Naive thymus-derived CD4-positive, alpha-beta T cell (primary cell): Measurements from ENCODE around the gene SMYD3. TPM values are rescaled to one million over a fixed set of nuclear protein-coding genes. Genes with fewer than 3 reads are reported as not detected.

Experiments
- ATAC-seq: fragments of 150-1000 bp; cut with Tn5 transposase; 2 replicates; pipeline ENCODE4 v1.10.0; 2021; ENCODE audit warnings: mild to moderate bottlenecking, moderate library complexity
- CTCF ChIA-PET: fragments of 350-600 bp; sonication (Branson Sonifier 250); formaldehyde crosslinking; loops from one replicate; lab custom pipeline; 2021; ENCODE audit warnings: antibody characterized with exemption; lab: Charles Lee
- POLR2A ChIA-PET: fragments of 350-600 bp; sonication (Branson Sonifier 250); formaldehyde crosslinking; loops from one replicate; lab custom pipeline; 2021; ENCODE audit warnings: antibody characterized with exemption, inconsistent platforms; lab: Charles Lee
- DNase-seq, 9 donors: peaks; one replicate each; pipeline versions ENCODE4 v3.0.0 to v3.0.0-alpha.2; 2020 to 2022; ENCODE audit warnings: mixed read lengths in 1 of 9
- H3K27ac ChIP-seq: one replicate; pipeline ENCODE4 v1.7.0; 2013; ENCODE audit warnings: mild to moderate bottlenecking, low read depth, low read length, moderate library complexity
- H3K27me3 ChIP-seq, 2 donors: one replicate each; pipeline ENCODE4 v1.7.0; 2013; ENCODE audit warnings: low read length in 2 of 2, mild to moderate bottlenecking in 2 of 2, moderate library complexity in 2 of 2; ENCODE audit not compliant: control insufficient read depth in 2 of 2, insufficient read depth in 2 of 2
- H3K36me3 ChIP-seq, 3 experiments: 1 replicate in 2 of 3; 2 replicates in 1 of 3; pipeline ENCODE4 v1.7.0; 2013; ENCODE audit warnings: low read length in 3 of 3, mild to moderate bottlenecking in 3 of 3, moderate library complexity in 1 of 3; ENCODE audit not compliant: insufficient read depth in 3 of 3, control insufficient read depth in 2 of 3
- H3K4me1 ChIP-seq, 2 donors: one replicate each; pipeline ENCODE4 v1.7.0; 2013; ENCODE audit warnings: low read length in 2 of 2, mild to moderate bottlenecking in 2 of 2, moderate library complexity in 1 of 2; ENCODE audit not compliant: control insufficient read depth in 2 of 2, insufficient read depth in 2 of 2
- H3K4me3 ChIP-seq: 2 replicates; pipeline ENCODE4 v1.7.0; 2013; ENCODE audit warnings: mild to moderate bottlenecking, low read length
- H3K9me3 ChIP-seq, 3 experiments: 1 replicate in 2 of 3; 2 replicates in 1 of 3; pipeline ENCODE4 v1.7.0; 2013; ENCODE audit warnings: low read length in 3 of 3; ENCODE audit not compliant: control insufficient read depth in 2 of 3
- H3K27ac Mint-ChIP-seq, 9 donors: one replicate each; pipeline ENCODE4 v1.8.0; 2020 to 2022; ENCODE audit warnings: mixed read lengths in 9 of 9, mild to moderate bottlenecking in 8 of 9, moderate library complexity in 5 of 9, inconsistent platforms in 2 of 9
- H3K27me3 Mint-ChIP-seq, 5 donors: one replicate each; pipeline ENCODE4 v1.8.0; 2021 to 2022; ENCODE audit warnings: mixed read lengths in 5 of 5, mild to moderate bottlenecking in 1 of 5
- H3K36me3 Mint-ChIP-seq, 5 donors: one replicate each; pipeline ENCODE4 v1.8.0; 2020 to 2022; ENCODE audit warnings: mixed read lengths in 5 of 5, mild to moderate bottlenecking in 3 of 5, inconsistent platforms in 1 of 5
- H3K4me1 Mint-ChIP-seq, 7 donors: one replicate each; pipeline ENCODE4 v1.8.0; 2020 to 2022; ENCODE audit warnings: mixed read lengths in 7 of 7, mild to moderate bottlenecking in 3 of 7, inconsistent platforms in 1 of 7
- H3K4me3 Mint-ChIP-seq, 10 donors: one replicate each; pipeline ENCODE4 v1.8.0; 2020 to 2022; ENCODE audit warnings: mild to moderate bottlenecking in 10 of 10, mixed read lengths in 10 of 10, moderate library complexity in 6 of 10, inconsistent platforms in 2 of 10
- H3K9me3 Mint-ChIP-seq, 11 donors: one replicate each; pipeline ENCODE4 v1.8.0; 2020 to 2022; ENCODE audit warnings: mixed read lengths in 11 of 11, mild to moderate bottlenecking in 4 of 11, inconsistent platforms in 1 of 11, moderate library complexity in 1 of 11
- intact Hi-C, 2 donors: fragments of 100-400 bp; cut with micrococcal nuclease; formaldehyde crosslinking; loops; one replicate each; pipeline ENCODE4 v1.15.1; 2023
- polyA plus RNA-seq, 2 donors: library from polyadenylated mRNA; unstranded; fragments of 300-500 nt; fragmentation: Illumina TruSeq; gene quantifications; one replicate each; pipeline ENCODE4 v1.2.3, GENCODE V29; 2021
- total RNA-seq, 6 experiments: library from RNA in 5 of 6; stranded (reverse) in 5 of 6; gene quantifications; 1 replicate in 5 of 6; 2 replicates in 1 of 6; pipeline ENCODE4 v1.2.3 and lab custom pipeline; 2021 to 2026

Gene SMYD3
- total and polyA plus RNA-seq, 7 experiments from 2014 or later = 19.5 to 28.6 (median 24.4) TPM

- H3K4me1 Mint-ChIP-seq = peaks cover 0 to 6% (median 2%) of the 10 kb centered on the region in 7 donors
- intact Hi-C loops = no loop called here
- H3K36me3 ChIP-seq = no peaks in the 10 kb centered on the region
- H3K4me3 Mint-ChIP-seq = no peak overlapping the region
- ATAC-seq (no peak), DNase-seq (no peak)
- H3K4me3 ChIP-seq = no peak overlapping the region
- no peaks in the 10 kb centered on the region for H3K27me3 ChIP-seq
- no peaks in the 10 kb centered on the region for H3K27me3 Mint-ChIP-seq
- H3K9me3 Mint-ChIP-seq = peaks cover 0 to 5% (median 0%) of the 10 kb centered on the region in 11 donors
- POLR2A ChIA-PET = no interaction called here
- no peaks in the 10 kb centered on the region for H3K4me1 ChIP-seq
- no peak overlapping the region for H3K27ac ChIP-seq
- no peak overlapping the region for H3K27ac Mint-ChIP-seq
- peaks cover 0 to 30% (median 27%) of the 10 kb centered on the region in 5 donors for H3K36me3 Mint-ChIP-seq
- no peaks in the 10 kb centered on the region for H3K9me3 ChIP-seq
- CTCF ChIA-PET = no interaction called here
Observed at GRCh38 chr1:246278371-246278770, 228.7 kb downstream of the SMYD3 start.

- Histone ChIP-seq H3K36me3 (no peaks in the 10 kb centered on the region), H3K9me3 (no peaks in the 10 kb centered on the region), H3K27me3 (no peaks in the 10 kb centered on the region), H3K4me3 (no peak overlapping the region), H3K4me1 (no peaks in the 10 kb centered on the region), H3K27ac (no peak overlapping the region)
- no peak for DNase-seq
- no peak for ATAC-seq
- ChIA-PET CTCF (no interaction called here), POLR2A (no interaction called here)
- Mint-ChIP-seq H3K4me1 (peaks cover 0 to 6% (median 0%) of the 10 kb centered on the region in 7 donors), H3K9me3 (peaks cover 0 to 8% (median 3%) of the 10 kb centered on the region in 11 donors), H3K27me3 (no peaks in the 10 kb centered on the region), H3K27ac (no peak overlapping the region), H3K4me3 (no peak overlapping the region), H3K36me3 (peaks cover 0 to 43% (median 30%) of the 10 kb centered on the region in 5 donors)
- intact Hi-C loops = no loop called here
Observed at GRCh38 chr1:246275036-246275435, 232.0 kb downstream of the SMYD3 start.

GRCh38 chr1:246274186-246274585, 232.9 kb downstream of the SMYD3 start:
- Histone ChIP-seq H3K36me3 (no peaks in the 10 kb centered on the region), H3K27me3 (no peaks in the 10 kb centered on the region), H3K27ac (no peak overlapping the region), H3K4me3 (no peak overlapping the region), H3K4me1 (no peaks in the 10 kb centered on the region), H3K9me3 (no peaks in the 10 kb centered on the region)
- ChIA-PET CTCF (interaction anchor here (0.6 kb wide), 1 partner anchor 600 kb away, joined by 3 read pairs; no protein-coding TSS in a partner anchor), POLR2A (no interaction called here)
- no peak overlapping the region for H3K4me3 Mint-ChIP-seq
- no peaks in the 10 kb centered on the region for H3K27me3 Mint-ChIP-seq
- DNase-seq = no peak
- peaks cover 0 to 8% (median 3%) of the 10 kb centered on the region in 11 donors for H3K9me3 Mint-ChIP-seq
- intact Hi-C loops = no loop called here
- ATAC-seq = no peak
- no peak overlapping the region for H3K27ac Mint-ChIP-seq
- H3K36me3 Mint-ChIP-seq = peaks cover 0 to 39% (median 25%) of the 10 kb centered on the region in 5 donors
- peaks cover 0 to 6% (median 0%) of the 10 kb centered on the region in 7 donors for H3K4me1 Mint-ChIP-seq

GRCh38 chr1:246271516-246271915, 235.6 kb downstream of the SMYD3 start:
- Histone ChIP-seq H3K27ac (no peak overlapping the region), H3K36me3 (no peaks in the 10 kb centered on the region), H3K27me3 (no peaks in the 10 kb centered on the region), H3K4me1 (no peaks in the 10 kb centered on the region), H3K9me3 (no peaks in the 10 kb centered on the region), H3K4me3 (no peak overlapping the region)
- Mint-ChIP-seq H3K36me3 (peaks cover 0 to 47% (median 37%) of the 10 kb centered on the region in 5 donors), H3K27ac (no peak overlapping the region), H3K9me3 (peaks cover 0 to 12% (median 3%) of the 10 kb centered on the region in 11 donors), H3K27me3 (no peaks in the 10 kb centered on the region), H3K4me3 (no peak overlapping the region), H3K4me1 (peaks cover 0 to 6% (median 0%) of the 10 kb centered on the region in 7 donors)
- DNase-seq = no peak
- CTCF ChIA-PET = no interaction called here
- intact Hi-C loops = no loop called here
- POLR2A ChIA-PET = no interaction called here
- ATAC-seq = no peak

GRCh38 chr1:246270236-246270635, 236.8 kb downstream of the SMYD3 start:
- intact Hi-C loops = no loop called here
- ChIA-PET CTCF (no interaction called here), POLR2A (no interaction called here)
- no peaks in the 10 kb centered on the region for H3K9me3 ChIP-seq
- Mint-ChIP-seq H3K27me3 (no peaks in the 10 kb centered on the region), H3K9me3 (peaks cover 0 to 12% (median 4%) of the 10 kb centered on the region in 11 donors), H3K4me3 (no peak overlapping the region), H3K36me3 (peaks cover 0 to 56% (median 45%) of the 10 kb centered on the region in 5 donors), H3K27ac (no peak overlapping the region), H3K4me1 (peaks cover 0 to 6% (median 0%) of the 10 kb centered on the region in 7 donors)
- H3K36me3 ChIP-seq = no peaks in the 10 kb centered on the region
- no peaks in the 10 kb centered on the region for H3K27me3 ChIP-seq
- no peaks in the 10 kb centered on the region for H3K4me1 ChIP-seq
- no peak overlapping the region for H3K27ac ChIP-seq
- DNase-seq (no peak), ATAC-seq (no peak)
- no peak overlapping the region for H3K4me3 ChIP-seq

GRCh38 chr1:246269466-246269865, 237.6 kb downstream of the SMYD3 start:
- Histone ChIP-seq H3K27me3 (no peaks in the 10 kb centered on the region), H3K4me1 (no peaks in the 10 kb centered on the region), H3K4me3 (no peak overlapping the region), H3K27ac (no peak overlapping the region), H3K9me3 (no peaks in the 10 kb centered on the region), H3K36me3 (no peaks in the 10 kb centered on the region)
- no peak for ATAC-seq
- Mint-ChIP-seq H3K4me3 (no peak overlapping the region), H3K4me1 (peaks cover 0 to 6% (median 0%) of the 10 kb centered on the region in 7 donors), H3K27ac (no peak overlapping the region), H3K9me3 (peaks cover 0 to 12% (median 4%) of the 10 kb centered on the region in 11 donors), H3K36me3 (peaks cover 0 to 63% (median 53%) of the 10 kb centered on the region in 5 donors), H3K27me3 (no peaks in the 10 kb centered on the region)
- DNase-seq = no peak
- POLR2A ChIA-PET = no interaction called here
- intact Hi-C loops = no loop called here
- CTCF ChIA-PET = no interaction called here

GRCh38 chr1:246267896-246268295, 239.2 kb downstream of the SMYD3 start:
- CTCF ChIA-PET = no interaction called here
- Mint-ChIP-seq H3K27me3 (no peaks in the 10 kb centered on the region), H3K36me3 (peaks cover 0 to 58% (median 49%) of the 10 kb centered on the region in 5 donors), H3K4me3 (no peak overlapping the region), H3K27ac (no peak overlapping the region), H3K4me1 (no peaks in the 10 kb centered on the region), H3K9me3 (peaks cover 0 to 9% (median 1%) of the 10 kb centered on the region in 11 donors)
- H3K9me3 ChIP-seq = no peaks in the 10 kb centered on the region
- no peak for ATAC-seq
- intact Hi-C loops = no loop called here
- no peak for DNase-seq
- no peaks in the 10 kb centered on the region for H3K36me3 ChIP-seq
- no peaks in the 10 kb centered on the region for H3K27me3 ChIP-seq
- H3K4me3 ChIP-seq = no peak overlapping the region
- H3K27ac ChIP-seq = no peak overlapping the region
- POLR2A ChIA-PET = no interaction called here
- no peaks in the 10 kb centered on the region for H3K4me1 ChIP-seq
